GM12872 (cell line): ENCODE measurements around the gene HSD17B13.
A peak's percentile ranks its signal among the peaks of the same experiment; 100 is the strongest.

Experiments
- TF ChIP-seq, protein P1 (sequence below): IDR thresholded peaks from 3 replicates; pipeline ENCODE4 v1.5.1; 2011; ENCODE audit warnings: low read depth, mild to moderate bottlenecking, low read length, moderate library complexity; ENCODE audit not compliant: insufficient read depth

The HSD17B13 gene

DNA sequence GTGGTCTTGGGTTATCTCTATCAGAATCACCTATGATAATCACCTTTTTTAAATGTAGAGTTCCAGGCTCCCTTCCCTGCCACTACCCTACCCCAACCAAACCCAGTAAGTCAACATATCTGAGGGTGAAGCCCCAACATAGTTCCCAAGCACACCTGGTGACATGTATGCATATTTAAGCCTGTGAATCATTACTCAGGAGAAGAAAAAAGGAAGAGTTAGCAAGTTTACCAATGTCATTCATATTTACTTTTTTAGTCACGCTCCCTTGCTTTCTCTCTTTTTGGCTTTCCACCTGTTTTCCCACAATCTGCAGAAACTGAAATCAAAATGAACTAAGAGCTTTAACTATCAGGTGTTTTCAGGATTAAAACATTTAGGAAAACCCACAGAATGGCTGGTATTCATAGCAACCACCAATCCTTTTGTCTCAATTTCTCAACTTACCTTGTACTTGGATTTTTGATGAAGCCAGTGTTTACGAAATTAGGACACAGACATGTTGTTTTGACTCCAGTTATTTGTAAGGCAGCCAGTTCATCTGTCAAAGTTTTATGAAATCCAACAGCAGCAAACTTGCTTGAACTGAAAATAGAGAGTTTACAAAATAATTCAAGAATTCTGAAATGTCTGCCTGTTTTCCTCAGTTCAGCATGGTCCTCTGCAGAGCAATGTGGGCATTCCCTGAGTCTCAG is 34.3 kb upstream of the HSD17B13 start:
- TF ChIP-seq, protein P1, sequence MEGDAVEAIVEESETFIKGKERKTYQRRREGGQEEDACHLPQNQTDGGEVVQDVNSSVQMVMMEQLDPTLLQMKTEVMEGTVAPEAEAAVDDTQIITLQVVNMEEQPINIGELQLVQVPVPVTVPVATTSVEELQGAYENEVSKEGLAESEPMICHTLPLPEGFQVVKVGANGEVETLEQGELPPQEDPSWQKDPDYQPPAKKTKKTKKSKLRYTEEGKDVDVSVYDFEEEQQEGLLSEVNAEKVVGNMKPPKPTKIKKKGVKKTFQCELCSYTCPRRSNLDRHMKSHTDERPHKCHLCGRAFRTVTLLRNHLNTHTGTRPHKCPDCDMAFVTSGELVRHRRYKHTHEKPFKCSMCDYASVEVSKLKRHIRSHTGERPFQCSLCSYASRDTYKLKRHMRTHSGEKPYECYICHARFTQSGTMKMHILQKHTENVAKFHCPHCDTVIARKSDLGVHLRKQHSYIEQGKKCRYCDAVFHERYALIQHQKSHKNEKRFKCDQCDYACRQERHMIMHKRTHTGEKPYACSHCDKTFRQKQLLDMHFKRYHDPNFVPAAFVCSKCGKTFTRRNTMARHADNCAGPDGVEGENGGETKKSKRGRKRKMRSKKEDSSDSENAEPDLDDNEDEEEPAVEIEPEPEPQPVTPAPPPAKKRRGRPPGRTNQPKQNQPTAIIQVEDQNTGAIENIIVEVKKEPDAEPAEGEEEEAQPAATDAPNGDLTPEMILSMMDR: no peak

DNA sequence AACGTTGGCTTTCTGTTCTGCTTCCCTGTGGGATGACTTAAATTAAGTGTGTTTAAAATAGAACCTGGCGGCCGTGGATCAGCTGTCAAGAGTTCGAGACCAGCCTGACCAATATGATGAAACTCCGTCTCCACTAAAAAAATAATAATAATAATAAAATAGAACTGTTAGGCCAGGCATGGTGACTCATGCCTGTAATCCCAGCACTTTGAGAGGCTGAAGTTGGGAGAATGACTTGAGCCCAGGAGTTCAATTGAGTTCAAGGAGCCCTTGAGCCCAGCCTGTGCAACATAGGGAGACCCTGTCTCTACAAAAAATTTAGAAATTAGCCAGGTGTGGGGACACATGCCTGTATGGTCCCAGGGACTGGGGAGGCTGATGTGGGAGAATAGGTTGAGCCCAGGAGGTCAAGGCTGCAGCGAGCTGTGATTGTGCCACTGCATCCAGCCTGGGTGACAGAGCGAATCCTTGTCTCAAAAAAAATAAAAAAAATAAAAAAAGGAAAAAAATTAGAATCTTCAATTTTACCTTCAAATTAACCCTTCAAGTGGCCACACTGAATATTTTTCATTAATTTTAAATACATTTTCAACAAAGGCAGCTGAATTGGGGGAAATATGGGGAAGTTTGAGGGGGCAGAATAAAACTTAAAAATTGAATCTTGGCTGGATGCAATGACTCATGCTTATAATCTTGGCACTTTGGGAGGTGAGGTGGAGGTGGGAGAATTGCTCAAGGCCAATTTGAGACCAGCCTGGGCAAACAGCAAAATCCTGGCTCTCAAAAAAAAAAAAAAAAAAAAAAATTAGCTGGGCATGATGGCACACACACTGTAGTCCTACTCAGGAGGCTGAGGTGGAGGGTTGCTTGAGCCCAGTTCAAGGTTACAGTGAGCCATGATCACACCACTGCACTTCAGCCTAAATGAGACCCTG is 31.8 kb upstream of the HSD17B13 start:
- TF ChIP-seq, protein P1: no peak

DNA sequence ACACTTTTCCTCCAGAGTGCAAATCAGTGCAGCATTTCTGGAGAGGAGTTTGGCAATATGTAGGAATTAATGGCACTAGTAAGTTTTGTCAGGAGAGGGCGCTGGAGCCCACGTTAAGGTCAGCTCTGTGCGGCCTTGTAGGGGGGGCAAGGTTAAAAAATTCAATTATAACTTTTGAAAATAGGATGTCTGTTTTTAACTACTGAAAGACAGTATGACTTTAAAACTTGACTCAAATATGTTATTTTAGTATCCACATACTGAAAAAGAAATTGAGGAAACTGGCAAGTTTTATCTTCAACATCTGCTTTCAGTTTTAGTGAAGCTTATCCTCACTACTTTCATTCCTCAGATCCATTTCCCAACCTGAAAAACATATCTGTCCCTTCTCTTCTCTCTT is 30.9 kb upstream of the HSD17B13 start:
- TF ChIP-seq, protein P1: peak; percentile 60

DNA sequence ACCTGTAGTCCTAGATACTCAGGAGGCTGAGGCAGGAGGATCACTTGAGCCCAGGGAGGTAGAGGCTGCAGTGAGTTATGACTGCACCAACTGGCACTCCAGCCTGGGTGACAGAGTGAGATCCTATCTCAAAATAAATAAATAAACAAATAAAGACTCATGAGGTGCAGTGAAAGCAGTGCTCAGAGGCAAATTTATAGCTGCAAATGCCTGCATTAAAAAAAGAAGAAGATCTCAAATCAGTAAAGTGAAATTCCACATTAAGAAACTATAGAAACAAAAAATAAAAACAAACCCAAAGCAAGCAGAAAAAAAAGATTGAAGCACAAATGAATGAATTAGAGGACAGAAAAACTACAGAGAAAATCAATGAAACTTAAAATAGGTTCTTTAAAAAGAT is 22.5 kb upstream of the HSD17B13 start:
- TF ChIP-seq, protein P1: no peak

GRCh38 chr4:87342872-87343271 is 20.2 kb upstream of the HSD17B13 start:
- TF ChIP-seq, protein P1: no peak

GRCh38 chr4:87339440-87339839 is 16.8 kb upstream of the HSD17B13 start:
- TF ChIP-seq, protein P1: no peak

DNA sequence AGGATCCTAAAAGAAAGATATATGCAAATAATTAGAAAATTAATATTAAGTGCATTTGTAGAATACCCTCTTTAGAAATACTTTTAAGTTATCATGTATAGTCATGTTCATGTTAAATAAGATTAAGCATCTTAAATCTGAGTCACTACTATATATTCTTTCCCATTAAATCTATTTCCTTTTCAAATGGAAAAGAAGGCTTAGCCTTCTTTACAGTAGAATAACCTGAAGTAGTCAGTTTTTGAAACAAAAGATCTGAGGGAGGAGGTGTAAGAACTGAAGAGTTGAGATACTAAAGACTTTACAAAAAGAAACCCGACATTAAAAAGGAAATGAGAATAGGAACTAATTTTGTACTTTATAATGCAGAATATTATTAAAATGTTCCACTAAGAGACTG is 14.7 kb upstream of the HSD17B13 start:
- TF ChIP-seq, protein P1: no peak
